ENCODE data around the gene LRTM1.

LRTM1 gene

GRCh38 chr3:54931182-54931581 is 3.3 kb upstream of the LRTM1 start:
- no peak for TF ChIP-seq CTCF (IDR thresholded peaks at IDR 0.05; ENCODE audit: extremely low read depth, missing control alignments)
- no peak for DNase-seq (ENCODE audit: low spot score)

DNA sequence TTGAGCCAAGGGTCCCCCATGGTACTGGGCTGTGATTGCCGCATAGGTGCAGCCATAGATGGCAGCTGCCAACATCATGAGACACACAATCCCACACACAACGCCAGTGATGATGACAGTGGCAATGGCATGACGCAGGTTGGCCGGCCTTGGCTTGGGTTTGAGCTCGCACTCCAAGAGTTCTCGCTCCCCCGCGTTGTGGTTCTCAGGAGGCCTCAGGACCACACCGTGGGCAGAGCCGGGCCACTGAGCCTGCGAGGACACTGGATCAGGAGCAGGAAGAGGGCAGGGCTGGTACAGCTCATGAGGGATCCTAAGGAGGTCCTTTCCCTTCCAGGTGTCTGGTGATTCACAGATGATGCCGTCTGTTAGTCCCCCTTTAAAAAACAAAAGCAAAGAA is 9.3 kb downstream of the LRTM1 start:
- DNase-seq (ENCODE audit: low spot score) = no peak
- TF ChIP-seq CTCF (IDR thresholded peaks at IDR 0.05; ENCODE audit: extremely low read depth, missing control alignments) = no peak

- no peak for DNase-seq (ENCODE audit: low spot score)
- TF ChIP-seq CTCF (IDR thresholded peaks at IDR 0.05; ENCODE audit: extremely low read depth, missing control alignments) = no peak
These were observed 10.0 kb downstream of the LRTM1 start for GRCh38 chr3:54917862-54918261.

GRCh38 chr3:54917174-54917573 is 10.7 kb downstream of the LRTM1 start:
- no peak for TF ChIP-seq CTCF (IDR thresholded peaks at IDR 0.05; ENCODE audit: extremely low read depth, missing control alignments)
- DNase-seq (ENCODE audit: low spot score) = no peak

DNA sequence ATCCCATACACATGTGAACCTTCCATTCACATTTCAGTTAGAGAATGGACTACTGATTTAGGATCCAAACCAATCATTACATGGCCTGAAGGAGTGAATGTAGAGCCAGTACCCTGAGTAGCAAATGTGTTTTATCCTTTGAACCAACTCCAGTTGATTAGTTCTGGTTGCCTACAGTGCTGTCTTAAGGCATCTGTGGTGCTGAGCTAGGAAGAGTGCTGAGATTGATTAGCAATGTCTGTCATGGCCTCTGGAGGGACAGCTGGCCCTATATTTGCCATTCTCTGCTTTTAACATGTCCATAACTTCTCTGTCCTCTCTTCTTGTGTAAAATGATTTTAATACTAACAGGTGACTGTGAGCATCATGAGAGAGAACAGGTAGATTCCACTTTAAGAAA is 11.1 kb downstream of the LRTM1 start:
- DNase-seq (ENCODE audit: low spot score) = no peak
- no peak for TF ChIP-seq CTCF (IDR thresholded peaks at IDR 0.05; ENCODE audit: extremely low read depth, missing control alignments)

- DNase-seq (ENCODE audit: low spot score) = no peak
- TF ChIP-seq CTCF (IDR thresholded peaks at IDR 0.05; ENCODE audit: extremely low read depth, missing control alignments) = no peak
These were observed 11.9 kb downstream of the LRTM1 start for GRCh38 chr3:54915976-54916375.

GRCh38 chr3:54915181-54915580 is 12.7 kb downstream of the LRTM1 start:
- DNase-seq (ENCODE audit: low spot score) = no peak
- TF ChIP-seq CTCF (IDR thresholded peaks at IDR 0.05; ENCODE audit: extremely low read depth, missing control alignments) = no peak

All from GM20000 (cell line).